DND-41 (cell line): ENCODE data around the gene OR51B4.

ENCODE experiments used
- EZH2 ChIP-seq: IDR thresholded peaks from 3 replicates; pipeline ENCODE4 v1.6.1; 2012; ENCODE audit warnings: borderline replicate concordance, low read depth, mild to moderate bottlenecking, moderate library complexity, low read length, inconsistent platforms; ENCODE audit not compliant: severe bottlenecking
- TF ChIP-seq, protein P1 (sequence below): IDR thresholded peaks from 2 replicates; pipeline ENCODE4 v1.5.1; 2012; ENCODE audit warnings: borderline replicate concordance, low read length, moderate library complexity, mild to moderate bottlenecking; ENCODE audit not compliant: poor library complexity, severe bottlenecking; ENCODE audit errors: extremely low read depth

DNA sequence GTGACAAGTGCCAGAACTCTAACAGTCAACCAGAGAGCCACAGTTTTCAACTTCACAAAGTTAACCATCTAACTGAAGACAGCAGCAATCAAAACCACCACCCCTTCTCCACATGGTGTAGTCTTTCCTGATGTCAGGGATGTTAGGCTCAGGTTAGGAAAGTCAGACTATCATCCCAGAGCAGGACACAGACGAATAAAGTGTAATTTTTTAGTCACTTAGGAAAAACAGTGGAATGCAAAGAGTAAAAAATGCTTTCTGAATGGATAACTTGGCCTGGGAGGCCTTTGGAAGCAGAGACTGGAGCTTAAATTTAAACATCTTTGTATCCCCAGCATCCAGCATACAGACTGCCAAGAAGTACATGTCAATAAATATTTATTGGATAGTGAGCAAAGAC, 15.4 kb downstream of the OR51B4 start:
- TF ChIP-seq, protein P1, sequence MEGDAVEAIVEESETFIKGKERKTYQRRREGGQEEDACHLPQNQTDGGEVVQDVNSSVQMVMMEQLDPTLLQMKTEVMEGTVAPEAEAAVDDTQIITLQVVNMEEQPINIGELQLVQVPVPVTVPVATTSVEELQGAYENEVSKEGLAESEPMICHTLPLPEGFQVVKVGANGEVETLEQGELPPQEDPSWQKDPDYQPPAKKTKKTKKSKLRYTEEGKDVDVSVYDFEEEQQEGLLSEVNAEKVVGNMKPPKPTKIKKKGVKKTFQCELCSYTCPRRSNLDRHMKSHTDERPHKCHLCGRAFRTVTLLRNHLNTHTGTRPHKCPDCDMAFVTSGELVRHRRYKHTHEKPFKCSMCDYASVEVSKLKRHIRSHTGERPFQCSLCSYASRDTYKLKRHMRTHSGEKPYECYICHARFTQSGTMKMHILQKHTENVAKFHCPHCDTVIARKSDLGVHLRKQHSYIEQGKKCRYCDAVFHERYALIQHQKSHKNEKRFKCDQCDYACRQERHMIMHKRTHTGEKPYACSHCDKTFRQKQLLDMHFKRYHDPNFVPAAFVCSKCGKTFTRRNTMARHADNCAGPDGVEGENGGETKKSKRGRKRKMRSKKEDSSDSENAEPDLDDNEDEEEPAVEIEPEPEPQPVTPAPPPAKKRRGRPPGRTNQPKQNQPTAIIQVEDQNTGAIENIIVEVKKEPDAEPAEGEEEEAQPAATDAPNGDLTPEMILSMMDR: no peak
- TF ChIP-seq EZH2: no peak
